Measurements from ENCODE around the gene SOCS2.

DNA sequence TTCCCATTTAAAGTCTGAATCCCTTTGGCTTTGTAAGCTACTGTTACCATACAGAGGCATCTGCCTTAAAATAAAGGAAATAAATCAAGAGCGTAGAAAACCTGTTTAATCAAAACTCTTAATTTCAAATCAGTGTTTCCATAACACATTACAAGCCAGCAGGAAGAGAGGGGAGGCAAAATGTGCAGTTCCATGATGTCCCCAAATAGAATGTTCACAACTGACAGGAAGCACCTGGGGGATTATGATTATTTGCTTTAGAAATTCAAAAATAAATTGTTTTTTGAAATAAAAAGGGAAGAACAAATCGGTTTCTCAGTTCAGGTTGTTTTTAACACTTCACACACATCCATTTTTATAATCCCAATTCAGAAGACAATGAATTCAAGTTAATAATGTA is 21.4 kb downstream of the SOCS2 start:
- TF ChIP-seq, protein P1, sequence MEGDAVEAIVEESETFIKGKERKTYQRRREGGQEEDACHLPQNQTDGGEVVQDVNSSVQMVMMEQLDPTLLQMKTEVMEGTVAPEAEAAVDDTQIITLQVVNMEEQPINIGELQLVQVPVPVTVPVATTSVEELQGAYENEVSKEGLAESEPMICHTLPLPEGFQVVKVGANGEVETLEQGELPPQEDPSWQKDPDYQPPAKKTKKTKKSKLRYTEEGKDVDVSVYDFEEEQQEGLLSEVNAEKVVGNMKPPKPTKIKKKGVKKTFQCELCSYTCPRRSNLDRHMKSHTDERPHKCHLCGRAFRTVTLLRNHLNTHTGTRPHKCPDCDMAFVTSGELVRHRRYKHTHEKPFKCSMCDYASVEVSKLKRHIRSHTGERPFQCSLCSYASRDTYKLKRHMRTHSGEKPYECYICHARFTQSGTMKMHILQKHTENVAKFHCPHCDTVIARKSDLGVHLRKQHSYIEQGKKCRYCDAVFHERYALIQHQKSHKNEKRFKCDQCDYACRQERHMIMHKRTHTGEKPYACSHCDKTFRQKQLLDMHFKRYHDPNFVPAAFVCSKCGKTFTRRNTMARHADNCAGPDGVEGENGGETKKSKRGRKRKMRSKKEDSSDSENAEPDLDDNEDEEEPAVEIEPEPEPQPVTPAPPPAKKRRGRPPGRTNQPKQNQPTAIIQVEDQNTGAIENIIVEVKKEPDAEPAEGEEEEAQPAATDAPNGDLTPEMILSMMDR (IDR thresholded peaks at IDR 0.05; ENCODE audit: extremely low read depth in 1 of 2, insufficient read depth in 1 of 2, low read depth in 1 of 2, low read length in 2 of 2), result no peak
- TF ChIP-seq POLR2A (IDR thresholded peaks at IDR 0.05; ENCODE audit: low read depth, low read length), result no peak
- no peak for TF ChIP-seq EZH2 (IDR thresholded peaks at IDR 0.05; ENCODE audit: borderline replicate concordance, low read depth, low read length, severe bottlenecking)

Data from endothelial cell of umbilical vein (primary cell).